WERI-Rb-1 (cell line): ENCODE results near the gene HIGD1B.
A peak's percentile ranks its signal among the peaks of the same experiment; 100 is the strongest.

ENCODE experiments used
- DNase-seq: peaks from one replicate; pipeline ENCODE4 v3.0.0-alpha.2; 2020
- H3K27ac ChIP-seq: fragments of 250-450 bp; sonication (Bioruptor Pico); 2 replicates; pipeline ENCODE4 v1.5.1; 2020; ENCODE audit warnings: mild to moderate bottlenecking, moderate library complexity
- H3K27me3 ChIP-seq: fragments of 250-450 bp; sonication (Bioruptor Pico); 2 replicates; pipeline ENCODE4 v1.5.1; 2021; ENCODE audit warnings: mild to moderate bottlenecking, low read depth, moderate library complexity; ENCODE audit not compliant: insufficient read depth, severe bottlenecking
- H3K36me3 ChIP-seq: fragments of 250-450 bp; sonication (Bioruptor Pico); 2 replicates; pipeline ENCODE4 v1.5.1; 2020; ENCODE audit warnings: mild to moderate bottlenecking, moderate library complexity
- H3K4me3 ChIP-seq: 2 replicates; pipeline ENCODE4 v1.5.1; 2011; ENCODE audit warnings: low read depth, mild to moderate bottlenecking, control low read depth, low read length
- H3K9me3 ChIP-seq: fragments of 250-450 bp; sonication (Bioruptor Pico); 2 replicates; pipeline ENCODE4 v1.5.1; 2021; ENCODE audit warnings: mild to moderate bottlenecking, moderate library complexity; ENCODE audit not compliant: severe bottlenecking
- TF ChIP-seq, protein P1 (sequence below): IDR thresholded peaks from 2 replicates; pipeline ENCODE4 v1.5.1; 2011; ENCODE audit warnings: low read depth, mild to moderate bottlenecking, control low read depth, inconsistent platforms, low read length

HIGD1B gene

GRCh38 chr17:44877121-44877520 is 29.4 kb downstream of the HIGD1B start:
- TF ChIP-seq, protein P1, sequence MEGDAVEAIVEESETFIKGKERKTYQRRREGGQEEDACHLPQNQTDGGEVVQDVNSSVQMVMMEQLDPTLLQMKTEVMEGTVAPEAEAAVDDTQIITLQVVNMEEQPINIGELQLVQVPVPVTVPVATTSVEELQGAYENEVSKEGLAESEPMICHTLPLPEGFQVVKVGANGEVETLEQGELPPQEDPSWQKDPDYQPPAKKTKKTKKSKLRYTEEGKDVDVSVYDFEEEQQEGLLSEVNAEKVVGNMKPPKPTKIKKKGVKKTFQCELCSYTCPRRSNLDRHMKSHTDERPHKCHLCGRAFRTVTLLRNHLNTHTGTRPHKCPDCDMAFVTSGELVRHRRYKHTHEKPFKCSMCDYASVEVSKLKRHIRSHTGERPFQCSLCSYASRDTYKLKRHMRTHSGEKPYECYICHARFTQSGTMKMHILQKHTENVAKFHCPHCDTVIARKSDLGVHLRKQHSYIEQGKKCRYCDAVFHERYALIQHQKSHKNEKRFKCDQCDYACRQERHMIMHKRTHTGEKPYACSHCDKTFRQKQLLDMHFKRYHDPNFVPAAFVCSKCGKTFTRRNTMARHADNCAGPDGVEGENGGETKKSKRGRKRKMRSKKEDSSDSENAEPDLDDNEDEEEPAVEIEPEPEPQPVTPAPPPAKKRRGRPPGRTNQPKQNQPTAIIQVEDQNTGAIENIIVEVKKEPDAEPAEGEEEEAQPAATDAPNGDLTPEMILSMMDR: no peak
- Histone ChIP-seq H3K27me3 (no peaks in the 10 kb centered on the region), H3K36me3 (peaks cover 87% of the 10 kb centered on the region), H3K9me3 (no peaks in the 10 kb centered on the region), H3K27ac (no peak overlapping the region), H3K4me3 (no peak overlapping the region)
- DNase-seq: no peak

GRCh38 chr17:44878627-44879221 is 31.0 kb downstream of the HIGD1B start:
- Histone ChIP-seq H3K27me3 (no peaks in the 10 kb centered on the region), H3K4me3 (no peak overlapping the region), H3K27ac (no peak overlapping the region), H3K9me3 (no peaks in the 10 kb centered on the region), H3K36me3 (peaks cover 90% of the 10 kb centered on the region)
- TF ChIP-seq, protein P1: peak; percentile 53
- peak; percentile 39 for DNase-seq

- Histone ChIP-seq H3K27me3 (no peaks in the 10 kb centered on the region), H3K4me3 (no peak overlapping the region), H3K27ac (no peak overlapping the region), H3K36me3 (peaks cover 92% of the 10 kb centered on the region), H3K9me3 (no peaks in the 10 kb centered on the region)
- DNase-seq: no peak
- TF ChIP-seq, protein P1: no peak
Observed at GRCh38 chr17:44879376-44879775, 31.7 kb downstream of the HIGD1B start.

- TF ChIP-seq, protein P1: no peak
- Histone ChIP-seq H3K36me3 (peaks cover 92% of the 10 kb centered on the region), H3K27me3 (no peaks in the 10 kb centered on the region), H3K9me3 (no peaks in the 10 kb centered on the region), H3K4me3 (no peak overlapping the region), H3K27ac (no peak overlapping the region)
- DNase-seq: no peak
Observed at GRCh38 chr17:44880062-44880461, 32.4 kb downstream of the HIGD1B start.

- Histone ChIP-seq H3K36me3 (peaks cover 92% of the 10 kb centered on the region), H3K27me3 (no peaks in the 10 kb centered on the region), H3K9me3 (no peaks in the 10 kb centered on the region), H3K27ac (no peak overlapping the region), H3K4me3 (no peak overlapping the region)
- no peak for DNase-seq
- TF ChIP-seq, protein P1: no peak
Observed at GRCh38 chr17:44881145-44881544, 33.5 kb downstream of the HIGD1B start.

DNA sequence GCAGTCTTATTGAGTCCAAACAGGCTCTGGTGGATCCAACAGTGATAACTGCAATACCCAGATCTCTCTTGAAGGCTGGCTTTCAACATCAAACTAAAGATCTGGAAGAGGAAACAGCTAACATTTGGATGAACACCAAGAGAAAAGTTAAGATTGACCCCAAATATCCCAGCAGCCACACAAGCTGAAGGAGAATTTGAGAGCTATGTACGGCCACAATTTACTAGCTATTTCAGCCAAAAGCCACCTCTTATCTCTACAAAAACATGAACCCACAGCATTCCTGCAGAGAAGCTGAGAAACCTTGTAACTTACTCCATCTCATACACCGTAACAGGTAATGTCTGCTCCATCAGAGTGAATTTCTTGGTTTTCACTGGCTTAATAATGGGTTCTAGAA is 37.3 kb downstream of the HIGD1B start:
- Histone ChIP-seq H3K27ac (no peak overlapping the region), H3K4me3 (no peak overlapping the region), H3K9me3 (no peaks in the 10 kb centered on the region), H3K27me3 (no peaks in the 10 kb centered on the region), H3K36me3 (peaks cover 90% of the 10 kb centered on the region)
- TF ChIP-seq, protein P1: no peak
- no peak for DNase-seq
